HG03175 (cell line): Measurements from ENCODE around the gene BRSK2.
"Not testable (repeated sequence)": the region's sequence is repeated elsewhere in the genome, so short reads cannot be mapped to it uniquely, and the experiment has no call there.

Source experiments
- ATAC-seq: cut with Tn5 transposase; IDR thresholded peaks from one replicate; pipeline ENCODE4 v1.9.1; 2021; ENCODE audit warnings: mild to moderate bottlenecking, moderate library complexity; ENCODE audit not compliant: unreplicated experiment

Gene BRSK2

DNA sequence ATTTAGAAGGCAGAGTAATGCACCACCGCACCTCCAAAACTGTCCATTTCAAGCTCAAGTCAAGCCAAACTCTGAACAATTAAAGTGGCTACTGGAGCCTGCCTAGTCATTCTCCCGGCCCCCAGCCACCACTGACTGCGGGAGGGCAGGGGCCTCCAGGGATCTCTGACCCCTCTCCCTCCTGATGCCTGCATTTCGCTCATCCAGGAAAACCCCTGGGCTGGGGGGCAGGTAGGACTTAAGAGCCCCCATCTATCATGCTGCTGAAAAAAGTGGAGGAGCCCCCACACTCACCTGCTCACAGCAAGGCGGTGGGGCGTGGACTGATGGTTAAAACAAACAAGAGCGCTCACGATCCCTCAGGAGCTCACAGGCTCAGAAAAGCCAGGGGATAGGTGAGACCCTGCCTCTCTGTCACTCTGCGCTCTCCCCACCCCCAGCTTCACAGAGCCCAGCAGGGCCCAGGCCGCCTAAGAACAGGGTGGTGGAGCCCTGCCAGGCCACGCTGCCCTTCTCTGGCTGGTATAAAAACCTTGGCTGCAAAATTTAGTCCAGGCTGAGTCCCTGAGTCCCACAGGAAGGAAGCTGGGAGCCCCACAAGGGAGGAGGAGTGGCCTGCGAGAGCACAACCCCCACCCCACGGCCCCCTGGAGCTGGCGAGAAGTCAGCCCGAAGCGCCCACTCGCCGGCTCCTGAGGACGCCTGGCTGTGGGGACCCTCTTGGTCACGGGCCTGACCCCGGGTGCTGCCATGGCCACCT lies 117.8 kb downstream of the BRSK2 start:
- ATAC-seq = no peak

DNA sequence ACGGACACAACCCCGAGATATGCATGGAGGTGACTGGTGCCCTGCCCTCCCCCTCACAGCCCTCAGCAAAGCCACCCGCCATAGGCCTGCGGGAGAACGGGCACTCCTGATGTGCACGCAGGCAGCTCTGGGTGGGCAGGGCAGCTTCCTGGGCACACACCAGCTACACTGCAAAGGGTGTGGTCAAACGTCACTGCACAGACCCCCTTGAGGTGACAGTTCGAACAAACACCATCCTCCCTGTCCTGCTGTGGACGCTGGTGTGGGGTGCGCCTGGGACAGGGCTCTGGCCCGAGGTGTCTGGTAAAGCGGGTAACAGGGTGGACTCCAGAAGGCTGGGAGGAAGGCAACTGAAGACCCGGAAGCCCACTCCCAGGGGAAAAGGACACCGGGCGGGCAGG lies 118.8 kb downstream of the BRSK2 start:
- no peak for ATAC-seq

DNA sequence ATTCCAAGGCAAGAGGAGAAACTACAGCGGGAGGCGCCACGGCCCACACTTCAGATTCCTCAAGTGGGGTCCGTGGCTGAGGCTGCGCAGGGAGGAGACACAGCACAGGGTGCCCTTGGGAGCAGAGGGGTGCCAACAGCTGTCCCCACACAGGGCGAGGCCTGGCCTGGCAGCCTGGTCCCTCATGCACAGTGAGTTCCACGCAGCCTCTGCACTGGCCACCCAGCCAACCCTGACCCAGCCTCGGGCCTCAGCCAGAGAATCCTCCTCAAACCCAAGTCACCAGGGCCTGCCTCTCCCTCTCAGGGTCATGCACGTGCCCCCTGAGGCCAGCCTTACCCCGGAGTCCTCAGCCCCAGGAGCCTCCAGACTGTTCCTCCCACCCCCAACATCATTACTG lies 119.3 kb downstream of the BRSK2 start:
- ATAC-seq = no peak

DNA sequence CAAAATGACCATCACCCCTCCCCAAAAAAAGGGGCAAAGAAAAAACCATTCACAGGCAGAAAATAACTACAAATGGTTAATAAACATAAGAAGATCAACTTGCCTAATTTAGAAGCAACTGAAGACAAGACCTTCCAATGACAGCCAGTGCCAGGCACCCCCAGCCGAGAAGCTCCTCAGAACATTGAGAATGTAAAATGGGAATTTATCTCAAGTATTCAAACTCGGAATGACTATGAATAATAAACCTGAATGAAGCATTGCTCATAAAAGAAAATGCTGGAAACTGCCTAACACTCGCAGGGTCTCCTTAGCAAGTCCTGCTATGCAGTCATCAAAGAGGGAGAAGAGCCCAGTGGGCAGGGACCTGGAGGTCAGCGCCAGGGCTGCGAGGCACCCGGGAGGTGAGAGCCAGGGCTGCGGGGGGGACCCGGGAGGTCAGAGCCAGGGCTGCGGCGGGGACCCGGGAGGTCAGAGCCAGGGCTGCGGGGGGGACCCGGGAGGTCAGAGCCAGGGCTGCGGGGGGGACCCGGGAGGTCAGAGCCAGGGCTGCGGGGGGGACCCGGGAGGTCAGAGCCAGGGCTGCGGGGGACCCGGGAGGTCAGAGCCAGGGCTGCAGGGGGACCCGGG lies 120.0 kb downstream of the BRSK2 start:
- ATAC-seq = no peak

DNA sequence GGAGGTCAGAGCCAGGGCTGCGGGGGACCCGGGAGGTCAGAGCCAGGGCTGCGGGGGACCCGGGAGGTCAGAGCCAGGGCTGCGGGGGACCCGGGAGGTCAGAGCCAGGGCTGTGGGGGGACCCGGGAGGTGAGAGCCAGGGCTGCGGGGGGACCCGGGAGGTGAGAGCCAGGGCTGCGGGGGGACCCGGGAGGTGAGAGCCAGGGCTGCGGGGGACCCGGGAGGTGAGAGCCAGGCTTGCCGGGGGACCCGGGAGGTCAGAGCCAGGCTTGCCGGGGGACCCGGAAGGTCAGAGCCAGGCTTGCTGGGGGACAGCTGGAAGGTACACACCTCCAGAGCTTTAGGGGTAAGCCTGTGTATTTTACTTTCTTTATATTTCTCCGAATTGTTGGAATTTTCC lies 120.6 kb downstream of the BRSK2 start:
- ATAC-seq = not testable (repeated sequence)

DNA sequence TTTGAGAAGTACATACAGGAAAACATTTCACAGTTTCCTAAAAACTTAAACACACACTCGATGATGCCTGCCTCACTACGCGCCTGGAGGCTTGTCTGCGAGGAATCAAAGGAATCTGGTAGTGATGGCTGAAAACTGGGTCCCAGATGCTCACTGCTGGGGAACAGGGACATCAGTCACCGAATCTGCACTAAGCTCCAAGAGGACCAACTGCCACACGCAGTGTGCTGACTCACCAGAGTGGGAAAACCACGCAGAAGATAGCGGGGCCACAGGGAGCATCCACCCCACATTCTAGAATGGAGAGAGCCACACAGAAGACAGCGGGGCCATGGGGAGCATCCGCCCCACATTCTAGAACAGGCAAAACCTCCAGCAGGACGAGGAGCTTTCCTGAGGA lies 121.2 kb downstream of the BRSK2 start:
- no peak for ATAC-seq

DNA sequence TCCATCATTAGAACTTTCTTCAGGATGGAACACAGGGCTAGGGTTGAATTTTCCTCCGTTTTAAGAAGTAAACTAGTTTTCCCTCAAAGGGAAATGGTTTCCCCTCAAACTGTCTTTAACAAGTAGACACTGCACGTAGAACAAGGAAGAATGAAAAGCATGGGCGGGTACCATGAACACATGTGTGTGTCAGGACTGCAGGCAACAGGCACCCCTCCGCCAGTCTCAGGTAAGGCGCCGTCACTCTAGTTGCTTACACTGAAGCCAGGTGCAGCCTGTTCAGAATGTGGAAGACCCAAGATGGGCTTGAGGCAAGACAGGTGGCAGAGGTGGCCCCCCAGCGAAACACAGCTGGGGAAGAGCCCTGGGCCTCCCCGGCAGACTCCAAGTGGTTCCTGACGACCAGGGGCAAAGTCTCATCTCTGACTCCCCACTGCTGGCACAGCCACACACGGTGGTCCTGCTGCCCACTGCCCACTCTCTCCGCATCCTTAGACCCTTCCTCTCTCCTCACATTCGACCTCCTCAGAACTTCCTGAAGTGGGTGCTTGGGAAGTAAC lies 122.3 kb downstream of the BRSK2 start:
- no peak for ATAC-seq
